SK-N-SH treated with all-trans-retinoic acid at 6 μM for 48 hours (cell line): ENCODE measurements around the gene CDC25C.

Source experiments
- ARNTL ChIP-seq: fragments of 450-650 bp; formaldehyde crosslinking; IDR thresholded peaks from 2 replicates; pipeline ENCODE4 v1.5.0; 2020; ENCODE audit warnings: low read depth, mild to moderate bottlenecking, moderate library complexity, borderline replicate concordance
- GLIS3 ChIP-seq: fragments of 250-450 bp; sonication (Bioruptor Pico); IDR thresholded peaks from 2 replicates; pipeline ENCODE4 v1.5.0; 2020; ENCODE audit warnings: mild to moderate bottlenecking, moderate library complexity
- RARB ChIP-seq: fragments of 250-450 bp; sonication (Bioruptor Pico); IDR thresholded peaks from 2 replicates; pipeline ENCODE4 v1.8.0; 2021; ENCODE audit warnings: mild to moderate bottlenecking, moderate library complexity
- TF ChIP-seq, protein P1 (sequence below): fragments of 250-450 bp; sonication (Bioruptor Pico); IDR thresholded peaks from 2 replicates; pipeline ENCODE4 v1.5.1; 2021; ENCODE audit warnings: mild to moderate bottlenecking, moderate library complexity
- TF ChIP-seq, protein P2 (sequence below): fragments of 250-450 bp; sonication (Bioruptor Pico); IDR thresholded peaks from 2 replicates; pipeline ENCODE4 v1.5.0; 2020; ENCODE audit warnings: mild to moderate bottlenecking, moderate library complexity

DNA sequence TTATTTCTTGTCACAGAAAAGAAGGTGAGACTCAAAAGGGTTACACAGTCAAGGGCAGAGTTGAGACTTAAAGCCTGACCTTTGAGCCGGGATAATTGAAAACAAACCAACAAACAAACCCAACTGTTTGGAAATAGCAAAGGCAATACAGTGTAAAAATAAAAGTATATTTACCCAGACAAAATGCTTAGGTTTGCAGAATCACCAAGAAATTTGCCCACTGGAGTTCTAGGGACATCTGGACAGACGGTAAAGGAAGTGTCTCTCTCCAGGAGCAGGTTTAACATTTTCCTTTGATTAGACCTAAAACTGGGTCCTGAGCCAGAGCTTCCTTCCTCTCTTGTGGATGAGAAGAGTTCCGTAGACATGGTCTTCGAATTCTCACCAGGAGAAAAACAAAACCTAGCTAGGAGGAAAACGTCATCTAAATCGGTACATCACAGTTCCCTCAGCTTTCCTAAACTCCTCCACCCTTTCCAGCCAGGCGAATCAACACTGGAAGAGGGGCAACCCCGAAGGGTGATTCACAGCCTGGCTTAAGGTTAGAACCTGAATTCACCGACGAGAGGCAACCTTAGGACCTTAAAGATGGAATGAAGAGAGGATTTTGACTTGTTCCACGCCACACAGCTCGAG lies 673 bp downstream of the CDC25C start:
- TF ChIP-seq, protein P1, sequence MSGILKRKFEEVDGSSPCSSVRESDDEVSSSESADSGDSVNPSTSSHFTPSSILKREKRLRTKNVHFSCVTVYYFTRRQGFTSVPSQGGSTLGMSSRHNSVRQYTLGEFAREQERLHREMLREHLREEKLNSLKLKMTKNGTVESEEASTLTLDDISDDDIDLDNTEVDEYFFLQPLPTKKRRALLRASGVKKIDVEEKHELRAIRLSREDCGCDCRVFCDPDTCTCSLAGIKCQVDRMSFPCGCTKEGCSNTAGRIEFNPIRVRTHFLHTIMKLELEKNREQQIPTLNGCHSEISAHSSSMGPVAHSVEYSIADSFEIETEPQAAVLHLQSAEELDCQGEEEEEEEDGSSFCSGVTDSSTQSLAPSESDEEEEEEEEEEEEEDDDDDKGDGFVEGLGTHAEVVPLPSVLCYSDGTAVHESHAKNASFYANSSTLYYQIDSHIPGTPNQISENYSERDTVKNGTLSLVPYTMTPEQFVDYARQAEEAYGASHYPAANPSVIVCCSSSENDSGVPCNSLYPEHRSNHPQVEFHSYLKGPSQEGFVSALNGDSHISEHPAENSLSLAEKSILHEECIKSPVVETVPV (CRISPR knock-in tag) = no peak
- TF ChIP-seq GLIS3 (CRISPR knock-in tag) (no peak), ARNTL (CRISPR knock-in tag) (no peak), RARB (CRISPR knock-in tag) (no peak)
- TF ChIP-seq, protein P2, sequence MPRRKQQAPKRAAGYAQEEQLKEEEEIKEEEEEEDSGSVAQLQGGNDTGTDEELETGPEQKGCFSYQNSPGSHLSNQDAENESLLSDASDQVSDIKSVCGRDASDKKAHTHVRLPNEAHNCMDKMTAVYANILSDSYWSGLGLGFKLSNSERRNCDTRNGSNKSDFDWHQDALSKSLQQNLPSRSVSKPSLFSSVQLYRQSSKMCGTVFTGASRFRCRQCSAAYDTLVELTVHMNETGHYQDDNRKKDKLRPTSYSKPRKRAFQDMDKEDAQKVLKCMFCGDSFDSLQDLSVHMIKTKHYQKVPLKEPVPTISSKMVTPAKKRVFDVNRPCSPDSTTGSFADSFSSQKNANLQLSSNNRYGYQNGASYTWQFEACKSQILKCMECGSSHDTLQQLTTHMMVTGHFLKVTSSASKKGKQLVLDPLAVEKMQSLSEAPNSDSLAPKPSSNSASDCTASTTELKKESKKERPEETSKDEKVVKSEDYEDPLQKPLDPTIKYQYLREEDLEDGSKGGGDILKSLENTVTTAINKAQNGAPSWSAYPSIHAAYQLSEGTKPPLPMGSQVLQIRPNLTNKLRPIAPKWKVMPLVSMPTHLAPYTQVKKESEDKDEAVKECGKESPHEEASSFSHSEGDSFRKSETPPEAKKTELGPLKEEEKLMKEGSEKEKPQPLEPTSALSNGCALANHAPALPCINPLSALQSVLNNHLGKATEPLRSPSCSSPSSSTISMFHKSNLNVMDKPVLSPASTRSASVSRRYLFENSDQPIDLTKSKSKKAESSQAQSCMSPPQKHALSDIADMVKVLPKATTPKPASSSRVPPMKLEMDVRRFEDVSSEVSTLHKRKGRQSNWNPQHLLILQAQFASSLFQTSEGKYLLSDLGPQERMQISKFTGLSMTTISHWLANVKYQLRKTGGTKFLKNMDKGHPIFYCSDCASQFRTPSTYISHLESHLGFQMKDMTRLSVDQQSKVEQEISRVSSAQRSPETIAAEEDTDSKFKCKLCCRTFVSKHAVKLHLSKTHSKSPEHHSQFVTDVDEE (CRISPR knock-in tag) = no peak
